Prostate gland (tissue), 2 donors: Measurements from ENCODE around the gene ABHD17C.

Experiments
- POLR2A ChIP-seq: fragments of 450-650 bp; IDR thresholded peaks from one replicate; pipeline ENCODE4 v1.6.1; 2016; ENCODE audit warnings: antibody characterized with exemption, mild to moderate bottlenecking
- POLR2AphosphoS5 ChIP-seq: sonication (generic); formaldehyde crosslinking; IDR thresholded peaks from one replicate; pipeline ENCODE4 v1.6.1; 2017; ENCODE audit warnings: antibody characterized with exemption
- TF ChIP-seq, protein P1 (sequence below), 4 experiments: fragments of 200-600 bp in 2 of 4; fragments of 450-650 bp in 2 of 4; sonication (generic) in 2 of 4; IDR thresholded peaks; 1 replicate in 3 of 4; 2 replicates in 1 of 4; pipeline ENCODE4 v1.5.1; 2016 to 2019; ENCODE audit warnings: antibody characterized with exemption in 4 of 4, mild to moderate bottlenecking in 2 of 4, moderate library complexity in 2 of 4

DNA sequence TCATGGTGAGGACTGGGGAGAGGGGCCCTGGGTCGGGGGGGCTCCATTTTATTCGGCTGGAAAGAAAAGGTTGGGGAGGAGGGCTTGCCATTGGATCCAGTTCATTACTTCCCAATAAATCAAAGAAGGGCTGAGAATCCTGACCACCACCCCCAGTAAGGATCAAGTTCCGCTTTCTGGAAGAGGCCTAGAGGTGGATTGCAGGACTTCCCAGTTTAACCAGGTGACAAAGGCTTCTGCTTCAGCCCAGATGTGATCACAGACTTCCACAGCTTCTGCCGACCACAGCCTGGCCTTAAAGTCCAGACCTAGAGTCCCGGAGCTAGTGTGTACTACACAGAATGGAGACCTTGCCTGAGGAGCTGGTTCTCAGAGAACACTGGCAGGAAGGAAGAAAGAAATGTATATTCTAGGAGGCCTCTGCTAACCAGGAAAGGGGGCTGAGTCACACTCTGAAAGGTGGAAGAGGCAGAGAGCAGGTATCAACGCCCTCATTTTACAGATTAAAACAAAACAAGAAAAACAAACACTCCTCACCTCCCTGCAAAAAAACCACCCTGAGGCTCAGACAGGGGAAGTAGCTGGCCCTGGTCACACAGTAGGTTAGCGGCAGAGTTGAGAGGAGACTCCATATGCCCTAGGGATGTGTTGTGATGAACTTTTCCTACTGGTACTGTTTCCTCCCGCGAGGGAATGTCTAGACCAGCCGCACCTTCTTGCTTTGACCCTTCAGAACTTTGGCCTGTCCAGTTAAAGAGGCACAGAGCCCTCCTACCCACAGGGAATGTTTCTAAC is 82.9 kb downstream of the ABHD17C start:
- TF ChIP-seq, protein P1, sequence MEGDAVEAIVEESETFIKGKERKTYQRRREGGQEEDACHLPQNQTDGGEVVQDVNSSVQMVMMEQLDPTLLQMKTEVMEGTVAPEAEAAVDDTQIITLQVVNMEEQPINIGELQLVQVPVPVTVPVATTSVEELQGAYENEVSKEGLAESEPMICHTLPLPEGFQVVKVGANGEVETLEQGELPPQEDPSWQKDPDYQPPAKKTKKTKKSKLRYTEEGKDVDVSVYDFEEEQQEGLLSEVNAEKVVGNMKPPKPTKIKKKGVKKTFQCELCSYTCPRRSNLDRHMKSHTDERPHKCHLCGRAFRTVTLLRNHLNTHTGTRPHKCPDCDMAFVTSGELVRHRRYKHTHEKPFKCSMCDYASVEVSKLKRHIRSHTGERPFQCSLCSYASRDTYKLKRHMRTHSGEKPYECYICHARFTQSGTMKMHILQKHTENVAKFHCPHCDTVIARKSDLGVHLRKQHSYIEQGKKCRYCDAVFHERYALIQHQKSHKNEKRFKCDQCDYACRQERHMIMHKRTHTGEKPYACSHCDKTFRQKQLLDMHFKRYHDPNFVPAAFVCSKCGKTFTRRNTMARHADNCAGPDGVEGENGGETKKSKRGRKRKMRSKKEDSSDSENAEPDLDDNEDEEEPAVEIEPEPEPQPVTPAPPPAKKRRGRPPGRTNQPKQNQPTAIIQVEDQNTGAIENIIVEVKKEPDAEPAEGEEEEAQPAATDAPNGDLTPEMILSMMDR (IDR thresholded peaks at IDR 0.05): no peak
- no peak for TF ChIP-seq POLR2A
- no peak for TF ChIP-seq POLR2AphosphoS5
